Measurements from ENCODE around the gene CCSER1.
A peak's percentile ranks its signal among the peaks of the same experiment; 100 is the strongest.
"Not testable (repeated sequence)": the region's sequence is repeated elsewhere in the genome, so short reads cannot be mapped to it uniquely, and the experiment has no call there.

CCSER1 gene

GRCh38 chr4:90852237-90852636 lies 725.0 kb downstream of the CCSER1 start:
- DNase-seq: no peak

- DNase-seq: no peak
Measured at GRCh38 chr4:90855111-90855510, 727.9 kb downstream of the CCSER1 start.

- no peak for DNase-seq
Measured at GRCh38 chr4:90857081-90857820, 730.1 kb downstream of the CCSER1 start.

GRCh38 chr4:90875791-90876190 lies 748.6 kb downstream of the CCSER1 start:
- no peak for DNase-seq

GRCh38 chr4:90876296-90876695 lies 749.1 kb downstream of the CCSER1 start:
- no peak for DNase-seq

GRCh38 chr4:90883519-90883918 lies 756.3 kb downstream of the CCSER1 start:
- peak; percentile 45 for DNase-seq

- DNase-seq: no peak
Measured at GRCh38 chr4:90888571-90888970, 761.4 kb downstream of the CCSER1 start.

GRCh38 chr4:90889171-90889570 lies 762.0 kb downstream of the CCSER1 start:
- no peak for DNase-seq

- DNase-seq: not testable (repeated sequence)
Measured at GRCh38 chr4:90903413-90903812, 776.2 kb downstream of the CCSER1 start.

- DNase-seq: peak; percentile 55
Measured at GRCh38 chr4:90904021-90904420, 776.8 kb downstream of the CCSER1 start.

- DNase-seq: no peak
Measured at GRCh38 chr4:90906239-90906638, 779.0 kb downstream of the CCSER1 start.

GRCh38 chr4:90911724-90912434 lies 784.7 kb downstream of the CCSER1 start:
- not testable (repeated sequence) for DNase-seq

- DNase-seq: no peak
Measured at GRCh38 chr4:90922174-90922573, 795.0 kb downstream of the CCSER1 start.

GRCh38 chr4:90926957-90927356 lies 799.8 kb downstream of the CCSER1 start:
- no peak for DNase-seq

- DNase-seq: no peak
Measured at GRCh38 chr4:90943311-90943710, 816.1 kb downstream of the CCSER1 start.

GRCh38 chr4:90946945-90947344 lies 819.8 kb downstream of the CCSER1 start:
- no peak for DNase-seq

GRCh38 chr4:90950385-90950841 lies 823.2 kb downstream of the CCSER1 start:
- peak; percentile 53 for DNase-seq

- DNase-seq: peak; percentile 46
Measured at GRCh38 chr4:90951037-90951436, 823.8 kb downstream of the CCSER1 start.

GRCh38 chr4:90958256-90958895 lies 831.2 kb downstream of the CCSER1 start:
- no peak for DNase-seq

- peak; percentile 27 for DNase-seq
Measured at GRCh38 chr4:90960433-90960832, 833.2 kb downstream of the CCSER1 start.

- DNase-seq: peak; percentile 35
Measured at GRCh38 chr4:90960840-90961239, 833.6 kb downstream of the CCSER1 start.

GRCh38 chr4:90970021-90970420 lies 842.8 kb downstream of the CCSER1 start:
- DNase-seq: no peak

GRCh38 chr4:90977726-90978125 lies 850.5 kb downstream of the CCSER1 start:
- DNase-seq: no peak

- DNase-seq: no peak
Measured at GRCh38 chr4:90979556-90979955, 852.4 kb downstream of the CCSER1 start.
